Left renal cortex interstitium (tissue), 4 donors: ENCODE results near the gene CSE1L. TPM values are rescaled to one million over a fixed set of nuclear protein-coding genes. Genes with fewer than 3 reads are reported as not detected.
"Not testable (repeated sequence)": the region's sequence is repeated elsewhere in the genome, so short reads cannot be mapped to it uniquely, and the experiment has no call there.

ENCODE experiments used
- DNase-seq, 4 donors: peaks; one replicate each; pipeline ENCODE4 v3.0.0-alpha.2; 2013; ENCODE audit warnings: low read depth in 4 of 4, low spot score in 2 of 4, missing footprints in 1 of 4
- polyA plus RNA-seq, 4 donors: library from polyadenylated mRNA; unstranded; fragments of 120-200 nt; gene quantifications; one replicate each; pipeline ENCODE4 v1.2.1, GENCODE V29; 2013; ENCODE audit not compliant: insufficient read length in 4 of 4

The CSE1L gene, protein sequence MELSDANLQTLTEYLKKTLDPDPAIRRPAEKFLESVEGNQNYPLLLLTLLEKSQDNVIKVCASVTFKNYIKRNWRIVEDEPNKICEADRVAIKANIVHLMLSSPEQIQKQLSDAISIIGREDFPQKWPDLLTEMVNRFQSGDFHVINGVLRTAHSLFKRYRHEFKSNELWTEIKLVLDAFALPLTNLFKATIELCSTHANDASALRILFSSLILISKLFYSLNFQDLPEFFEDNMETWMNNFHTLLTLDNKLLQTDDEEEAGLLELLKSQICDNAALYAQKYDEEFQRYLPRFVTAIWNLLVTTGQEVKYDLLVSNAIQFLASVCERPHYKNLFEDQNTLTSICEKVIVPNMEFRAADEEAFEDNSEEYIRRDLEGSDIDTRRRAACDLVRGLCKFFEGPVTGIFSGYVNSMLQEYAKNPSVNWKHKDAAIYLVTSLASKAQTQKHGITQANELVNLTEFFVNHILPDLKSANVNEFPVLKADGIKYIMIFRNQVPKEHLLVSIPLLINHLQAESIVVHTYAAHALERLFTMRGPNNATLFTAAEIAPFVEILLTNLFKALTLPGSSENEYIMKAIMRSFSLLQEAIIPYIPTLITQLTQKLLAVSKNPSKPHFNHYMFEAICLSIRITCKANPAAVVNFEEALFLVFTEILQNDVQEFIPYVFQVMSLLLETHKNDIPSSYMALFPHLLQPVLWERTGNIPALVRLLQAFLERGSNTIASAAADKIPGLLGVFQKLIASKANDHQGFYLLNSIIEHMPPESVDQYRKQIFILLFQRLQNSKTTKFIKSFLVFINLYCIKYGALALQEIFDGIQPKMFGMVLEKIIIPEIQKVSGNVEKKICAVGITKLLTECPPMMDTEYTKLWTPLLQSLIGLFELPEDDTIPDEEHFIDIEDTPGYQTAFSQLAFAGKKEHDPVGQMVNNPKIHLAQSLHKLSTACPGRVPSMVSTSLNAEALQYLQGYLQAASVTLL
- 100 to 1,000 TPM in 3 of 4 donors, 10 to 100 TPM in 1; 94.6 to 113 (median 105) TPM for polyA plus RNA-seq

DNA sequence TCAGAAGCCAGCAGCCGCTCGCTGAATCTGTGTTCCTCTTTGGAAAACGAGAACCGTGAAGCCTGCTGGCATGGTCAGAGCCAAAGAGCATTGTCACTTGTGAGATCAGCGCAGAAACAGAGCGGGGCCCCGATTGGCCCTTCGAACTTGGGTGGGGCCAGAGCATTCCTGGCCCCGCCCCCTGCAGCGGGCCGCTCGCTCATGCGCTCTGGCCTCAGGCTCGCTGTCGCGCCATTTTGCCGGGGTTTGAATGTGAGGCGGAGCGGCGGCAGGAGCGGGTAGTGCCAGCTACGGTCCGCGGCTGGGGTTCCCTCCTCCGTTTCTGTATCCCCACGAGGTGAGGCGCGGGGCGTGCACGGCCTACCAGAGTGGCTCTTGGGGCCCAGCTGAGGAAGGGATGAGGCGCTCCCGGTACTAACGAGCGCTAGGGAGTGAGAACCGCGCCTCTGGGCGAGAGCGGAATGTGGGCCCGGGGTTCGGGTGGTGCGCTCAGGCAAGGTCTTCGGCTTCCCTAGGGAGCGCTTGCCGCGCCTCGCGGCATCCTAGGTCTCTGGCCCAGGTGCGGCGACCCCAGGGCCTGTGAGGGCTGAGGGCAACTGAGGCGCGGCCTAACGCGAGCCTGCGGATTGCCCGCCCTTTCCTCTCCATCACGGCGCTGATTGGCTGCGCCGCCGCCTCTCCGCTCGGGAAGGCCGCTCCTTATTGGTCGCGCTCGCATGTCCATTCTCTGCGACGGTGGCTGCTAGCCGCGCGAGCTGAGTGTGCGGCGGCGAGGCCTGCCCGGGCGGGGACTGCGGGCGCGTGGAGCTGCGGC is at the start of gene CSE1L:
Gene CSE1L (plus strand): TSS at position 226 of the 814 bp plus-strand sequence. CDS start 12,152 bp downstream, outside the sequence.
- DNase-seq: peak; percentile 79 to 91 (median 85)

DNA sequence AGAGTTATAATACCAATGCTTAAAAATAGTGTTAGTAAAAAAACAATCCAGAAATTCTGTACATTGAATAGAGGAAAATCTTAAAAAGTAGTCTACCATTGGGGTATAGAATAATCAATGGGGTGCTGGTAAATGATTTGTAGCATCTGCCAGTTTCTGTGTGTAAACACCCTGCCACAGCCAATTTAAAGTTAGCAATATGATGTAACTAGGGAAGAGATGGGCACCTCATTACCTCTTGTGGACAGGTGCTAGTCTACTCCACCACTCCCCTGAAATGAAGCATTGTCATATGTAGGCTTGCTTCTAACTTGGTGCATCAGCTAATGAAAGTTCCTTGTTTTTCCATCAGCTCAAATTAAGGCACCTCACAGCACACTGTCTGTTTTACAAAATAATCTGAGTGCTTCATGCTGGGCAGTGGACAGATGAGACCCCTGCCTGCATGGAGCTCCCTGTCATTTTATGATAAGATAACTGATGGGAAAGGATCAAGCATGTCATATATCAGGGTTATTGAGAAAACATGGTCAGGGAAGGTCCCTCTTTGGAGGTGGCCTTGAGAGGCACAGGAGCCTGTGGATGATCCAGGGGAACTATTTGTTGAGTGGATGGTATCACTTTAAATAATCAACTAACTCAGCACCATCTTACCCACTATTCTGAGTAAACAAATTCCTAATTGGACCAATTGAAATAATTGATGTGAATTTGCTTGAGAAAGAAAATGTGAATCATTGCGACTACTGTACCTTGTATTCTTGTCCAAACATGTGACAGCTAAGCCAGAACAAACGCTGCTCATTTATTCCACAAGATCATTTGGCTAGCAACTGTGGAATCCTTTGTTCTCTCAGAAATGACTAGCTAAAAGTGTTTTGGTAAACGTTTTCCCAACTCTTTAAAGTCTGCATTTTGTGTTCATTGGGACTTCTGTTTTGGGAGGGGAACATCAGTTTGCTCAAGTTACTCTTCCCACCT is 45.9 kb upstream of the CSE1L start:
- no peak for DNase-seq

DNA sequence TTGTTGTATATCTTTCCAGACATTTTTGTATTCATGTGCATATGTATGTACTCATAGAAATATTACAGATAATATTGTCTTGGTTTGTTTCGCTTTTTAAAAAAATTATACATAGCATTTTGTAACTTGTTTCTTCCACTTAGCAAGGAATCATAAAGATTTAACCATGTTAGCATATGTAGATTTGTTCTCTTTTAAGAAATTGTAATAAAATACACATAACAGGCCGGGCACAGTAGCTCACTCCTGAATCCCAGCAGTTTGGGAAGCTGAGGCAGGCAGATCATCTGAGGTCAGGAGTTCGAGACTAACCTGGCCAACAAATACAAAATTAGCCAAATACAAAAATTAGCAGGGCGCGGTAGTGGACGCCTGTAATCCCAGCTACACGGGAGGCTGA is 44.4 kb upstream of the CSE1L start:
- no peak for DNase-seq

GRCh38 chr20:49006446-49006980 is 39.6 kb upstream of the CSE1L start:
- DNase-seq: no peak

DNA sequence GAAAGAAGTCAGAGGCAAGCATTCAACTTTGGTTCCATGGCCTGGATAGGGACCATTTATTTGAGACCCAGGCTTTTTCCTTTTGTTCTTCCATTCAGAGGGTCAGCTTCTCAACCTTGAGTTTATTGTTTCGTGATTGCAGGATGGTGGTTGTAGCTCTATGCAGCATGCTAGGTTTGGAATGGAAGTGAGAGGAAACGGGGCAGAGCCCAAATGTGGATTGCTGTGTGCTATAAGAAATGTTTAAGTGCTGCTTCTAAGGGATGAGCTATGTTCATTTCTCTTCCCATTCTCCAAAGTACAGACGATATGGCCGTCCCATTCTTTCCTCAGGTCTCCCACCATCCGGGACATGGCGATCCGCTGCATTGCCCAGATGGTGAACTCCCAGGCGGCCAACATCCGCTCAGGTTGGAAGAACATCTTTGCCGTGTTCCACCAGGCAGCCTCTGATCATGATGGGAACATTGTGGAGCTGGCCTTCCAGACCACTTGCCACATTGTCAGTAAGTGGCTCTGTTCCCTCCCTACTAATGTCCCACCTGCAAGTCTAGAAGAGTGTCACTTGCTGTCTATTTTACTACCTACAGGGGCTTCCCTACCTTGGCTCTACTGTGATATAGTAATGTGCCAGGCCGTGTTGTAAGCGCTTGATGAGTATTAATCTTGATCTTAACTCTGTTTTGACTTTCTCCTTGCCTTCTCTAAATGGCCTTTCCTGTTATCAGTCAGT is 36.0 kb upstream of the CSE1L start:
- DNase-seq: no peak

- no peak for DNase-seq
Observed at GRCh38 chr20:49024220-49024619, 21.9 kb upstream of the CSE1L start.

DNA sequence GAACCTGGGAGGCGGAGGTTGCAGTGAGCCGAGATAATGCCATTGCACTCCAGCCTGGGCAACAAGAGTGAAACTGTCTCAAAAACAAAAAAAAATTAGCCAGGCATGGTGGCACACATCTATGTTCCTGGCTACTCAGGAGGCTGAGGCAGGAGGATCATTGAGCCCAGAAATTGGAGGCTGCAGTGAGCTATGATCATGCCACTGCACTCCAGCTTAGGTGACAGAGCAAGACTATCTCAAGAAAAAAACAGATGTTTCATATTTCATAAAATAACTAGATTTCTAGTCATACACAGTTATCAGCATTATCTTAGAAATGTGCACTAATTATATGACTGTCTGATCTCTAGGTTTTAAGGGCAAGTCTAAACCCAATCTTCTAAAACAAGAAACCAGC is 17.9 kb upstream of the CSE1L start:
- DNase-seq: not testable (repeated sequence)

GRCh38 chr20:49028684-49029083 is 17.4 kb upstream of the CSE1L start:
- DNase-seq: no peak

- no peak for DNase-seq
Observed at GRCh38 chr20:49029203-49029602, 16.9 kb upstream of the CSE1L start.

DNA sequence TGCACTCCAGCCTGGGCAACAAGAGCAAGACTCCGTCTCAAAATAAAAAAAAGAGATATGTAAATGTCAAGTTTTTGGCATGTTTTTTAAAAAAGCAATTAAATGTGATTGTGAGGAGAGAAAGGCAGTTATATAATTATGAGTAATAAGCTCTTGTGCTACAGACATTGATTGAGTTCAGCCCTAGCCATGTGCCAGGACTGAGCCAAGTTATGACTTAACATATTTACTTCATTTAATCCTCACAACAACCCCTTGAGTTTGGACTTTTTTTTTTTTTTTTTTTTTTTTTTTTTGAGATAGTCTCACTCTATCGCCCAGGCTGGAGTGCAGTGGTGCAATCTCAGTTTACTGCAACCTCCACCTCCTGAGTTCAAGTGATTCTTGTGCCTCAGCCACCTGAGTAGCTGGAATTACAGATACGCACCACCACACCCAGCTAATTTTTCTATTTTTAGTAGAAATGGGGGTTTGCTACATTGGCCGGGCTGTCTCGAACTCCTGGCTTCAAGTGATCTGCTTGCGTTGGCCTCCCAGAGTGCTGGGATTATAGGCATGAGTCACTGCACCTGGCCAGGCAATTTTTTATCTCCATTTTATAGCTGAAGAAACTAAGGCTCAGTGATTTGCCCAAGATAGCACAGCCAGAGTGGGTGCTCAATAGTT is 15.0 kb upstream of the CSE1L start:
- DNase-seq: no peak

DNA sequence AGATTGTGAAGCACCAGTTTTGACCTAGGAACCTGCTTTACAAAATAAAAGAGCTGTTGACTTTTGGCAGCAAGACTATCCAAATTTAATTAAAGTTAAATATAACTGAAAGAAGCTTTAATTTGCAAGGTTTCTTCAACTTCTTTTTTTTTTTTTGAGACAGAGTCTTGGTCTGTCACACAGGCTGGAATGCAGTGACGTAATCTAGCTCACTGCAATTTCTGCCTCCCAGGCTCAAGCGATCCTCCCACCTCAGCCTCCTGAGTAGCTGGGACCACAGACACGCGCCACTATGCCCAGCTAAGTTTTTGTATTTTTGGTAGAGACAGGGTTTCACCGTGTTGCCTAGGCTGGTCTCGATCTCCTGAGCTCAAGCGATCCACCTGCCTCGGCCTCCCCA is 13.7 kb upstream of the CSE1L start:
- no peak for DNase-seq

GRCh38 chr20:49034070-49034732 is 11.9 kb upstream of the CSE1L start:
- no peak for DNase-seq

GRCh38 chr20:49037962-49038387 is 8.1 kb upstream of the CSE1L start:
- DNase-seq: no peak

- DNase-seq: no peak
Observed at GRCh38 chr20:49039854-49040253, 6.3 kb upstream of the CSE1L start.

GRCh38 chr20:49043000-49043399 is 3.1 kb upstream of the CSE1L start:
- DNase-seq: no peak

DNA sequence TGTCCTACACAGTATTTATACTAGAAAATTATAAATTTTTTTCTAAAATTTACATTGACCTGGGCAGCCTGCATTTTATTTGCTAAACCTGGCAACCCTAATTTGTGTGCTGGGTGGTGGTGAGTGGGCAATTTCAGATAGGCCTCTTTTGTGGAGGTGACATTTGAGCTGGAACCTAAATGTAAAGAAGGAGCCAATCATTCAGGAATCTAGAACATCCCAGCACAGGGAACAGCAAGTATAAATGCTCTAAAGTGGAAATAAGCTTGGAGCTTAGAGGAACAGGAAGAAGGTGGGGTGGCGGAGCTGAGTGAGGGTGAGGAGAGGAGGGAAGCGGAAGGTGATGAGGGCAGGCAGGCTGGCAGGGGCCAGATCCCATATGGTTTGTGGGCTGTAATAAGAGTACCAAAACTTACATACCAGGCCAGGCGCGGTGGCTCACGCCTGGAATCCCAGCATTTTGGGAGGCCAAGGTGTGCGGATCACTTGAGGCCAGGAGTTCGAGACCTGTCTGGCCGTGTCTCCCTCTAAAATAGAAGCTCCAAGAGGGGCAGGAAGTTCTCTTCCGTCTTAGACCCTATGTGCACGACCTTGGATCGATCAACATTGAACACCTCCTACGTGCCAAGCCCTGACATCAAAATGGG is 549 bp upstream of the CSE1L start:
- DNase-seq: peak in 1 of 4 donors; percentile 13

GRCh38 chr20:49052334-49052733 is 6.2 kb downstream of the CSE1L start:
- no peak for DNase-seq
